Esophagus muscularis mucosa (tissue), 4 donors: Measurements from ENCODE around the gene FEZ2. TPM values are rescaled to one million over a fixed set of nuclear protein-coding genes. Genes with fewer than 3 reads are reported as not detected.

ENCODE experiments used
- DNase-seq: peaks from one replicate; pipeline ENCODE4 v3.0.0-alpha.2; 2017; ENCODE audit errors: extremely low spot score
- H3K27ac ChIP-seq, 4 donors: fragments of 200-600 bp; sonication (generic); replicated peaks in 1 of 4; 1 replicate in 3 of 4; 2 replicates in 1 of 4; pipeline ENCODE4 v1.5.1; 2016 to 2019; ENCODE audit warnings: mild to moderate bottlenecking in 1 of 4
- H3K27me3 ChIP-seq, 4 donors: fragments of 200-600 bp; sonication (generic); one replicate each; pipeline versions ENCODE4 v1.5.1 to v1.6.0; 2016 to 2019
- H3K36me3 ChIP-seq, 4 donors: fragments of 200-600 bp; sonication (generic); one replicate each; pipeline ENCODE4 v1.5.1; 2016 to 2019
- H3K4me1 ChIP-seq, 4 donors: fragments of 200-600 bp; sonication (generic); one replicate each; pipeline ENCODE4 v1.5.1; 2016 to 2019
- H3K4me3 ChIP-seq, 4 donors: fragments of 200-600 bp; sonication (generic); 1 replicate in 2 of 4; 2 replicates in 2 of 4; pipeline ENCODE4 v1.5.1; 2016 to 2019; ENCODE audit warnings: mild to moderate bottlenecking in 4 of 4, moderate library complexity in 1 of 4
- H3K9me3 ChIP-seq, 4 donors: fragments of 200-600 bp; sonication (generic); 1 replicate in 3 of 4; 2 replicates in 1 of 4; pipeline ENCODE4 v1.5.1; 2016 to 2019
- CTCF ChIP-seq, 3 experiments: fragments of 200-600 bp in 2 of 3; fragments of 450-650 bp in 1 of 3; sonication (generic) in 2 of 3; IDR thresholded peaks; one replicate each; pipeline ENCODE4 v1.5.1; 2017 to 2019; ENCODE audit warnings: antibody characterized with exemption in 3 of 3, mild to moderate bottlenecking in 2 of 3, moderate library complexity in 1 of 3
- EP300 ChIP-seq: sonication (generic); formaldehyde crosslinking; IDR thresholded peaks from one replicate; pipeline ENCODE4 v1.6.1; 2017; ENCODE audit warnings: antibody characterized with exemption
- POLR2A ChIP-seq: fragments of 450-650 bp; IDR thresholded peaks from one replicate; pipeline ENCODE4 v1.6.1; 2017; ENCODE audit warnings: antibody characterized with exemption, moderate library complexity, mild to moderate bottlenecking, low read depth
- POLR2AphosphoS5 ChIP-seq, 2 donors: sonication (generic); formaldehyde crosslinking; IDR thresholded peaks; one replicate each; pipeline ENCODE4 v1.6.1; 2017; ENCODE audit warnings: antibody characterized with exemption in 2 of 2
- WGBS: methylation state at CpG from one replicate; pipeline ENCODE4 v1.1.5; 2018; 5-methylcytosine and 5-hydroxymethylcytosine counted together
- intact Hi-C: fragments of 100-400 bp; cut with DNase I; formaldehyde crosslinking; loops from one replicate; pipeline ENCODE4 v1.15.1; 2023
- total RNA-seq, 4 donors: library from RNA; depleted of rRNA; stranded (reverse); fragments of >200 nt; gene quantifications; one replicate each; pipeline versions ENCODE4 v1.1.0 to v1.2.1, GENCODE V29; 2016

The FEZ2 gene
- total RNA-seq, 4 donors from 2014 or later, result 40.4 to 58.2 (median 45.2) TPM

- Histone ChIP-seq H3K9me3 (no peaks in the 10 kb centered on the region), H3K27me3 (no peaks in the 10 kb centered on the region), H3K4me3 (no peak overlapping the region), H3K36me3 (peaks cover 18 to 72% (median 59%) of the 10 kb centered on the region in 4 donors), H3K4me1 (peaks cover 0 to 17% (median 3%) of the 10 kb centered on the region in 4 donors), H3K27ac (no peak overlapping the region)
- intact Hi-C loops, result loop anchor here (10.0 kb wide), 1 partner anchor 126 kb away; no protein-coding TSS in a partner anchor
- no peak for DNase-seq
- 78% methylated on average over 5 of the region's 5 CpGs for WGBS
- TF ChIP-seq CTCF (IDR thresholded peaks at IDR 0.05), result no peak
- TF ChIP-seq POLR2AphosphoS5 (IDR thresholded peaks at IDR 0.05), result no peak
- no peak for TF ChIP-seq POLR2A
- TF ChIP-seq EP300, result no peak
Observed at GRCh38 chr2:36538335-36538734, 59.6 kb downstream of the FEZ2 start.

- TF ChIP-seq CTCF (IDR thresholded peaks at IDR 0.05), result no peak
- TF ChIP-seq POLR2AphosphoS5 (IDR thresholded peaks at IDR 0.05), result no peak
- no peak for TF ChIP-seq POLR2A
- no peak for TF ChIP-seq EP300
- intact Hi-C loops, result loop anchor here (10.0 kb wide), 1 partner anchor 128 kb away; no protein-coding TSS in a partner anchor
- DNase-seq, result no peak
- 85% methylated on average over 3 of the region's 3 CpGs for whole genome bisulfite sequencing
- Histone ChIP-seq H3K4me1 (peaks cover 0 to 9% (median 3%) of the 10 kb centered on the region in 4 donors), H3K36me3 (peaks cover 18 to 72% (median 56%) of the 10 kb centered on the region in 4 donors), H3K9me3 (no peaks in the 10 kb centered on the region), H3K27ac (no peak overlapping the region), H3K27me3 (no peaks in the 10 kb centered on the region), H3K4me3 (no peak overlapping the region)
Observed at GRCh38 chr2:36536776-36537175, 61.2 kb downstream of the FEZ2 start.

GRCh38 chr2:36535099-36535498 lies 62.9 kb downstream of the FEZ2 start:
- TF ChIP-seq CTCF (IDR thresholded peaks at IDR 0.05) (no peak), EP300 (no peak), POLR2A (no peak), POLR2AphosphoS5 (IDR thresholded peaks at IDR 0.05) (no peak)
- no peak overlapping the region for H3K27ac ChIP-seq
- no peak overlapping the region for H3K4me3 ChIP-seq
- no peaks in the 10 kb centered on the region for H3K9me3 ChIP-seq
- no peaks in the 10 kb centered on the region for H3K27me3 ChIP-seq
- intact Hi-C loops, result loop anchor here (10.0 kb wide), 1 partner anchor 130 kb away; no protein-coding TSS in a partner anchor
- DNase-seq, result no peak
- peaks cover 13 to 63% (median 45%) of the 10 kb centered on the region in 4 donors for H3K36me3 ChIP-seq
- WGBS, result 91% methylated on average over 2 of the region's 2 CpGs
- peaks cover 0 to 3% (median 0%) of the 10 kb centered on the region in 4 donors for H3K4me1 ChIP-seq

GRCh38 chr2:36534275-36534799 lies 63.6 kb downstream of the FEZ2 start:
- H3K36me3 ChIP-seq, result peaks cover 13 to 58% (median 40%) of the 10 kb centered on the region in 4 donors
- H3K9me3 ChIP-seq, result no peaks in the 10 kb centered on the region
- intact Hi-C loops, result loop anchor here (10.0 kb wide), 1 partner anchor 130 kb away; no protein-coding TSS in a partner anchor
- H3K4me1 ChIP-seq, result peaks cover 0 to 11% (median 1%) of the 10 kb centered on the region in 4 donors
- H3K4me3 ChIP-seq, result no peak overlapping the region
- no peaks in the 10 kb centered on the region for H3K27me3 ChIP-seq
- H3K27ac ChIP-seq, result peak overlapping the region in 1 of 4 donors; percentile 35
- DNase-seq, result no peak
- TF ChIP-seq EP300 (no peak), CTCF (IDR thresholded peaks at IDR 0.05) (no peak), POLR2A (no peak), POLR2AphosphoS5 (IDR thresholded peaks at IDR 0.05) (no peak)
